WTC11 (cell line): ENCODE measurements around the gene PI4KA. TPM values are rescaled to one million over a fixed set of nuclear protein-coding genes. Genes with fewer than 3 reads are reported as not detected.

Experiments used
- ATAC-seq: fragments of 200-7000 bp; cut with Tn5 transposase; 2 replicates; pipeline ENCODE4 v1.10.0; 2021; ENCODE audit warnings: mild to moderate bottlenecking, moderate library complexity
- CTCF ChIA-PET: fragments of 300-600 bp; sonication (Branson Sonifier 250); formaldehyde crosslinking; loops from one replicate; lab custom pipeline; 2021; ENCODE audit warnings: antibody characterized with exemption; lab: Charles Lee
- POLR2A ChIA-PET: fragments of 350-600 bp; sonication (Branson Sonifier 250); formaldehyde crosslinking; loops from one replicate; lab custom pipeline; 2021; ENCODE audit warnings: antibody characterized with exemption; lab: Charles Lee
- DNase-seq: peaks from one replicate; pipeline ENCODE4 v3.0.0; 2021; ENCODE audit warnings: low spot score
- H3K27ac Mint-ChIP-seq: 2 replicates; pipeline ENCODE4 v1.8.0; 2021; ENCODE audit warnings: mixed read lengths
- H3K27me3 Mint-ChIP-seq: 2 replicates; pipeline ENCODE4 v1.8.0; 2021; ENCODE audit warnings: low read depth, mild to moderate bottlenecking, moderate library complexity, mixed read lengths
- H3K36me3 Mint-ChIP-seq: 2 replicates; pipeline ENCODE4 v1.8.0; 2021; ENCODE audit warnings: mixed read lengths
- H3K4me1 Mint-ChIP-seq: 2 replicates; pipeline ENCODE4 v1.8.0; 2022; ENCODE audit warnings: mixed read lengths
- H3K4me3 Mint-ChIP-seq: 2 replicates; pipeline ENCODE4 v1.8.0; 2021; ENCODE audit warnings: mild to moderate bottlenecking, moderate library complexity, mixed read lengths
- H3K9me3 Mint-ChIP-seq: 2 replicates; pipeline ENCODE4 v1.8.0; 2021; ENCODE audit warnings: mixed read lengths
- ATF1 ChIP-seq: sonication (generic); formaldehyde crosslinking; IDR thresholded peaks from 2 replicates; pipeline ENCODE4 v1.8.1; 2023; ENCODE audit warnings: mild to moderate bottlenecking, moderate library complexity, missing genetic modification reagents
- GRHL2 ChIP-seq: fragments of 250-450 bp; sonication (Bioruptor Pico); IDR thresholded peaks from 2 replicates; pipeline ENCODE4 v1.8.0; 2022; ENCODE audit warnings: mild to moderate bottlenecking, moderate library complexity; ENCODE audit not compliant: insufficient replicate concordance, severe bottlenecking
- MYBL2 ChIP-seq: sonication (generic); formaldehyde crosslinking; IDR thresholded peaks from 2 replicates; pipeline ENCODE4 v1.8.1; 2023; ENCODE audit warnings: mild to moderate bottlenecking, moderate library complexity, missing genetic modification reagents
- NR2C2 ChIP-seq: sonication (generic); formaldehyde crosslinking; IDR thresholded peaks from 2 replicates; pipeline ENCODE4 v1.8.0; 2022; ENCODE audit warnings: mild to moderate bottlenecking, missing genetic modification reagents
- OVOL2 ChIP-seq: fragments of 250-450 bp; sonication (Bioruptor Pico); IDR thresholded peaks from 2 replicates; pipeline ENCODE4 v1.9.0; 2021; ENCODE audit warnings: mild to moderate bottlenecking, borderline replicate concordance
- ZNF138 ChIP-seq: sonication (generic); formaldehyde crosslinking; conservative IDR thresholded peaks from 2 replicates; pipeline ENCODE4 v1.8.1; 2022; ENCODE audit warnings: mild to moderate bottlenecking, moderate library complexity, missing genetic modification reagents
- ZNF317 ChIP-seq: sonication (generic); formaldehyde crosslinking; IDR thresholded peaks from 2 replicates; pipeline ENCODE4 v1.8.1; 2023; ENCODE audit warnings: low read depth, mild to moderate bottlenecking, moderate library complexity, missing genetic modification reagents, borderline replicate concordance
- total RNA-seq: library from RNA; stranded (reverse); gene quantifications from 3 replicates; pipeline ENCODE4 v1.2.3, GENCODE V29; 2021
- TF ChIP-seq, protein P1 (sequence below): fragments of 250-450 bp; sonication (Bioruptor Pico); IDR thresholded peaks from 2 replicates; pipeline ENCODE4 v1.9.0; 2021; ENCODE audit warnings: mild to moderate bottlenecking, borderline replicate concordance
- TF ChIP-seq, protein P2 (sequence below): sonication (generic); formaldehyde crosslinking; IDR thresholded peaks from 2 replicates; pipeline ENCODE4 v1.8.0; 2022; ENCODE audit warnings: mild to moderate bottlenecking, missing genetic modification reagents
- TF ChIP-seq, protein P3 (sequence below): sonication (generic); formaldehyde crosslinking; IDR thresholded peaks from 2 replicates; pipeline ENCODE4 v1.8.1; 2022; ENCODE audit warnings: mild to moderate bottlenecking, missing genetic modification reagents, moderate library complexity, borderline replicate concordance
- TF ChIP-seq, protein P4 (sequence below): sonication (generic); formaldehyde crosslinking; IDR thresholded peaks from 2 replicates; pipeline ENCODE4 v1.8.1; 2022; ENCODE audit warnings: missing genetic modification reagents, borderline replicate concordance
- TF ChIP-seq, protein P5 (sequence below): fragments of 250-450 bp; sonication (Bioruptor Pico); IDR thresholded peaks from 2 replicates; pipeline ENCODE4 v1.9.0; 2021; ENCODE audit warnings: mild to moderate bottlenecking
- TF ChIP-seq, protein P6 (sequence below): sonication (generic); formaldehyde crosslinking; IDR thresholded peaks from 2 replicates; pipeline ENCODE4 v1.8.0; 2023; ENCODE audit warnings: mild to moderate bottlenecking, missing genetic modification reagents

PI4KA gene
- total RNA-seq, 1 experiment from 2014 or later: 45.5 TPM

DNA sequence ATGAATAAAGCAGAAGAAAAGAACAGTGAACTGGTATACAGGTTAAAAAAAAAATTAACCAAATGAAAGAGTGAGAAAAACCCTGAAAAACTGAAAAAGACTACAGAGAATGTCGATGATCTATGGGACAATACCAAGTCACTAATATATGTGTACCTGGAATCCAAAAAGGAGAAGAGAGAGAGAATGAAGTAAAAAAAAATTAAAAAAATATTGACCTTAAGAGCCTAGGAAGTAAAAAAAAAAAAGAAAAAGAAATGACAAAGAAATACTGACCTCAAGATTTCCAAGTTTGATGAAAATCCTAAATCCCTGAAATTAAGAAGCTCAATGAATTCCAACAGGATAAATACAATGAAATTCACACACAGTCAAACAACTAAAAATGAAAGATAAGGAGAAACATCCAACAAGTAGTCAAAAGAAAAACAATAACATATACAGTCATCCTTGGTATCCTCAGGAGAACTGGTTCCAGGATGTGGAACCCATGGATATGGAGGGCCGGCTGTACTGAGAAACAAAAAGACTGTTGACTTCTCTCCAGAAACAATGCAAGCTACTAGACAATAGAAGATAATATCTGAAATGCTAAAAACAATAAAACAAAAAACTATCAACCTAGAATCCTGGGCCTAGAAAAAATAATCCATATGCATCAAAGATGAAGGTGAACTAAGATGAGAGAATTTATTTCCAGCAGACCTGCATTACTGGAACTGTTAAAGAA lies 118.2 kb downstream of the PI4KA start:
- Mint-ChIP-seq H3K27ac (no peak overlapping the region), H3K27me3 (no peaks in the 10 kb centered on the region), H3K4me3 (no peak overlapping the region), H3K4me1 (no peaks in the 10 kb centered on the region), H3K9me3 (peaks cover 9% of the 10 kb centered on the region), H3K36me3 (peaks cover 10% of the 10 kb centered on the region)
- ChIA-PET POLR2A (interaction anchor here (0.6 kb wide), 1 partner anchor 227 kb away, joined by 3 read pairs; no protein-coding TSS in a partner anchor), CTCF (interaction anchor here (0.6 kb wide), 2 partner anchors 14 to 134 kb away, joined by 3 read pairs; no protein-coding TSS in a partner anchor)
- DNase-seq: no peak
- TF ChIP-seq, protein P1, sequence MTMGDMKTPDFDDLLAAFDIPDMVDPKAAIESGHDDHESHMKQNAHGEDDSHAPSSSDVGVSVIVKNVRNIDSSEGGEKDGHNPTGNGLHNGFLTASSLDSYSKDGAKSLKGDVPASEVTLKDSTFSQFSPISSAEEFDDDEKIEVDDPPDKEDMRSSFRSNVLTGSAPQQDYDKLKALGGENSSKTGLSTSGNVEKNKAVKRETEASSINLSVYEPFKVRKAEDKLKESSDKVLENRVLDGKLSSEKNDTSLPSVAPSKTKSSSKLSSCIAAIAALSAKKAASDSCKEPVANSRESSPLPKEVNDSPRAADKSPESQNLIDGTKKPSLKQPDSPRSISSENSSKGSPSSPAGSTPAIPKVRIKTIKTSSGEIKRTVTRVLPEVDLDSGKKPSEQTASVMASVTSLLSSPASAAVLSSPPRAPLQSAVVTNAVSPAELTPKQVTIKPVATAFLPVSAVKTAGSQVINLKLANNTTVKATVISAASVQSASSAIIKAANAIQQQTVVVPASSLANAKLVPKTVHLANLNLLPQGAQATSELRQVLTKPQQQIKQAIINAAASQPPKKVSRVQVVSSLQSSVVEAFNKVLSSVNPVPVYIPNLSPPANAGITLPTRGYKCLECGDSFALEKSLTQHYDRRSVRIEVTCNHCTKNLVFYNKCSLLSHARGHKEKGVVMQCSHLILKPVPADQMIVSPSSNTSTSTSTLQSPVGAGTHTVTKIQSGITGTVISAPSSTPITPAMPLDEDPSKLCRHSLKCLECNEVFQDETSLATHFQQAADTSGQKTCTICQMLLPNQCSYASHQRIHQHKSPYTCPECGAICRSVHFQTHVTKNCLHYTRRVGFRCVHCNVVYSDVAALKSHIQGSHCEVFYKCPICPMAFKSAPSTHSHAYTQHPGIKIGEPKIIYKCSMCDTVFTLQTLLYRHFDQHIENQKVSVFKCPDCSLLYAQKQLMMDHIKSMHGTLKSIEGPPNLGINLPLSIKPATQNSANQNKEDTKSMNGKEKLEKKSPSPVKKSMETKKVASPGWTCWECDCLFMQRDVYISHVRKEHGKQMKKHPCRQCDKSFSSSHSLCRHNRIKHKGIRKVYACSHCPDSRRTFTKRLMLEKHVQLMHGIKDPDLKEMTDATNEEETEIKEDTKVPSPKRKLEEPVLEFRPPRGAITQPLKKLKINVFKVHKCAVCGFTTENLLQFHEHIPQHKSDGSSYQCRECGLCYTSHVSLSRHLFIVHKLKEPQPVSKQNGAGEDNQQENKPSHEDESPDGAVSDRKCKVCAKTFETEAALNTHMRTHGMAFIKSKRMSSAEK (CRISPR knock-in tag): no peak
- TF ChIP-seq ZNF317 (CRISPR knock-in tag) (peak; percentile 80), NR2C2 (no peak)
- ATAC-seq: no peak

DNA sequence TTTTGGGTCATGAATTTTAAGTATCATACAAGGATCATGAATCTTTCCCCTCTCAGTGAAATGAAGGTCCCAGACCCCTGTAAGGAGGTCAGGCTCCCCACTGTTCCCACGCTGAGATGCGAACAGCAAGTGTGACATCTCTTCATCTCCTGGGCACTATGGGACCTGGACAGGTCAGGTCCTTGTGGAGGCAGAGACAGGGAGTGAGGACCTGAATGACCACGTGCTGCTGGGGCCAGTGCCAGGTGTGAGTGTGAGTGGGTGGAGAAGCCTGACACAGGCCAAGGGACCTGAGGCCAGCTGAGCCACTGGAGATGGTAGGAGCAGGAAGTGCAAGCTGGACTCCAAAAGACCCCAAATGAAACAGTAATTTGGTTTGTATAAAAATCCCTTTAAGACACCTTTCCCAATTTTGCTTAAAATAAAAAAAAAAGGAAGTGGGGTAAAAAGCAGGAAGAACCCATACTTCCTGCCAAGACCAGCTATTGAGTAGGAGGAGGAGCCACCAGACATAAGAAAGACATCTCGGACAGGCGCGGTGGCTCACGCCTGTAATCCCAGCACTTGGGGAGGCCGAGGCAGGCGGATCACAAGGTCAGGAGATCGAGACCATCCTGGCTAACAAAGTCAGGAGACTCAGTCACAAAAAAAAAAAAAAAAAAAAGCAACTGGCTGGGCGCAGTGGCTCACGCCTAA lies 120.1 kb downstream of the PI4KA start:
- ChIA-PET CTCF (interaction anchor here (0.6 kb wide), 2 partner anchors 73 to 150 kb away, joined by 3 read pairs; no protein-coding TSS in a partner anchor), POLR2A (interaction anchor here (0.7 kb wide), 1 partner anchor 298 kb away, joined by 8 read pairs; no protein-coding TSS in a partner anchor)
- ATAC-seq: no peak
- Mint-ChIP-seq H3K27ac (no peak overlapping the region), H3K4me1 (no peaks in the 10 kb centered on the region), H3K4me3 (no peak overlapping the region), H3K27me3 (no peaks in the 10 kb centered on the region), H3K36me3 (peaks cover 10% of the 10 kb centered on the region), H3K9me3 (peaks cover 9% of the 10 kb centered on the region)
- no peak for DNase-seq
- no peak for TF ChIP-seq GRHL2 (CRISPR knock-in tag)
- no peak for TF ChIP-seq ATF1
- TF ChIP-seq, protein P2, sequence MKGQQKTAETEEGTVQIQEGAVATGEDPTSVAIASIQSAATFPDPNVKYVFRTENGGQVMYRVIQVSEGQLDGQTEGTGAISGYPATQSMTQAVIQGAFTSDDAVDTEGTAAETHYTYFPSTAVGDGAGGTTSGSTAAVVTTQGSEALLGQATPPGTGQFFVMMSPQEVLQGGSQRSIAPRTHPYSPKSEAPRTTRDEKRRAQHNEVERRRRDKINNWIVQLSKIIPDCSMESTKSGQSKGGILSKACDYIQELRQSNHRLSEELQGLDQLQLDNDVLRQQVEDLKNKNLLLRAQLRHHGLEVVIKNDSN (CRISPR knock-in tag): no peak
- TF ChIP-seq OVOL2 (CRISPR knock-in tag): no peak
- TF ChIP-seq MYBL2: no peak
- TF ChIP-seq, protein P1 (CRISPR knock-in tag): no peak
- TF ChIP-seq, protein P3, sequence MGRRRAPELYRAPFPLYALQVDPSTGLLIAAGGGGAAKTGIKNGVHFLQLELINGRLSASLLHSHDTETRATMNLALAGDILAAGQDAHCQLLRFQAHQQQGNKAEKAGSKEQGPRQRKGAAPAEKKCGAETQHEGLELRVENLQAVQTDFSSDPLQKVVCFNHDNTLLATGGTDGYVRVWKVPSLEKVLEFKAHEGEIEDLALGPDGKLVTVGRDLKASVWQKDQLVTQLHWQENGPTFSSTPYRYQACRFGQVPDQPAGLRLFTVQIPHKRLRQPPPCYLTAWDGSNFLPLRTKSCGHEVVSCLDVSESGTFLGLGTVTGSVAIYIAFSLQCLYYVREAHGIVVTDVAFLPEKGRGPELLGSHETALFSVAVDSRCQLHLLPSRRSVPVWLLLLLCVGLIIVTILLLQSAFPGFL: no peak
- TF ChIP-seq, protein P4, sequence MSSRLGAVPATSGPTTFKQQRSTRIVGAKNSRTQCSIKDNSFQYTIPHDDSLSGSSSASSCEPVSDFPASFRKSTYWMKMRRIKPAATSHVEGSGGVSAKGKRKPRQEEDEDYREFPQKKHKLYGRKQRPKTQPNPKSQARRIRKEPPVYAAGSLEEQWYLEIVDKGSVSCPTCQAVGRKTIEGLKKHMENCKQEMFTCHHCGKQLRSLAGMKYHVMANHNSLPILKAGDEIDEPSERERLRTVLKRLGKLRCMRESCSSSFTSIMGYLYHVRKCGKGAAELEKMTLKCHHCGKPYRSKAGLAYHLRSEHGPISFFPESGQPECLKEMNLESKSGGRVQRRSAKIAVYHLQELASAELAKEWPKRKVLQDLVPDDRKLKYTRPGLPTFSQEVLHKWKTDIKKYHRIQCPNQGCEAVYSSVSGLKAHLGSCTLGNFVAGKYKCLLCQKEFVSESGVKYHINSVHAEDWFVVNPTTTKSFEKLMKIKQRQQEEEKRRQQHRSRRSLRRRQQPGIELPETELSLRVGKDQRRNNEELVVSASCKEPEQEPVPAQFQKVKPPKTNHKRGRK (CRISPR knock-in tag): no peak
- no peak for TF ChIP-seq ZNF138 (CRISPR knock-in tag)
- TF ChIP-seq, protein P5, sequence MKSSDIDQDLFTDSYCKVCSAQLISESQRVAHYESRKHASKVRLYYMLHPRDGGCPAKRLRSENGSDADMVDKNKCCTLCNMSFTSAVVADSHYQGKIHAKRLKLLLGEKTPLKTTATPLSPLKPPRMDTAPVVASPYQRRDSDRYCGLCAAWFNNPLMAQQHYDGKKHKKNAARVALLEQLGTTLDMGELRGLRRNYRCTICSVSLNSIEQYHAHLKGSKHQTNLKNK (CRISPR knock-in tag): no peak
- TF ChIP-seq, protein P6, sequence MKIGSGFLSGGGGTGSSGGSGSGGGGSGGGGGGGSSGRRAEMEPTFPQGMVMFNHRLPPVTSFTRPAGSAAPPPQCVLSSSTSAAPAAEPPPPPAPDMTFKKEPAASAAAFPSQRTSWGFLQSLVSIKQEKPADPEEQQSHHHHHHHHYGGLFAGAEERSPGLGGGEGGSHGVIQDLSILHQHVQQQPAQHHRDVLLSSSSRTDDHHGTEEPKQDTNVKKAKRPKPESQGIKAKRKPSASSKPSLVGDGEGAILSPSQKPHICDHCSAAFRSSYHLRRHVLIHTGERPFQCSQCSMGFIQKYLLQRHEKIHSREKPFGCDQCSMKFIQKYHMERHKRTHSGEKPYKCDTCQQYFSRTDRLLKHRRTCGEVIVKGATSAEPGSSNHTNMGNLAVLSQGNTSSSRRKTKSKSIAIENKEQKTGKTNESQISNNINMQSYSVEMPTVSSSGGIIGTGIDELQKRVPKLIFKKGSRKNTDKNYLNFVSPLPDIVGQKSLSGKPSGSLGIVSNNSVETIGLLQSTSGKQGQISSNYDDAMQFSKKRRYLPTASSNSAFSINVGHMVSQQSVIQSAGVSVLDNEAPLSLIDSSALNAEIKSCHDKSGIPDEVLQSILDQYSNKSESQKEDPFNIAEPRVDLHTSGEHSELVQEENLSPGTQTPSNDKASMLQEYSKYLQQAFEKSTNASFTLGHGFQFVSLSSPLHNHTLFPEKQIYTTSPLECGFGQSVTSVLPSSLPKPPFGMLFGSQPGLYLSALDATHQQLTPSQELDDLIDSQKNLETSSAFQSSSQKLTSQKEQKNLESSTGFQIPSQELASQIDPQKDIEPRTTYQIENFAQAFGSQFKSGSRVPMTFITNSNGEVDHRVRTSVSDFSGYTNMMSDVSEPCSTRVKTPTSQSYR (CRISPR knock-in tag): no peak
